Measurements from ENCODE around the gene DNER.

Gene DNER

GRCh38 chr2:229489016-229489415 lies 225.3 kb downstream of the DNER start:
- peak; percentile 75 for DNase-seq (ENCODE audit: low spot score)

- DNase-seq (ENCODE audit: low spot score) = no peak
Observed at GRCh38 chr2:229488232-229488631, 226.1 kb downstream of the DNER start.

- no peak for DNase-seq (ENCODE audit: low spot score)
Observed at GRCh38 chr2:229486673-229487072, 227.7 kb downstream of the DNER start.

- no peak for DNase-seq (ENCODE audit: low spot score)
Observed at GRCh38 chr2:229485857-229486256, 228.5 kb downstream of the DNER start.

GRCh38 chr2:229477269-229477755 lies 237.0 kb downstream of the DNER start:
- DNase-seq (ENCODE audit: low spot score) = no peak

GRCh38 chr2:229475778-229476177 lies 238.6 kb downstream of the DNER start:
- no peak for DNase-seq (ENCODE audit: low spot score)

- DNase-seq (ENCODE audit: low spot score) = no peak
Observed at GRCh38 chr2:229474125-229474524, 240.2 kb downstream of the DNER start.

- no peak for DNase-seq (ENCODE audit: low spot score)
Observed at GRCh38 chr2:229470781-229471180, 243.6 kb downstream of the DNER start.

- DNase-seq (ENCODE audit: low spot score) = no peak
Observed at GRCh38 chr2:229467783-229468182, 246.6 kb downstream of the DNER start.

GRCh38 chr2:229463841-229464346 lies 250.5 kb downstream of the DNER start:
- DNase-seq (ENCODE audit: low spot score) = no peak

GRCh38 chr2:229462112-229462511 lies 252.2 kb downstream of the DNER start:
- no peak for DNase-seq (ENCODE audit: low spot score)

- no peak for DNase-seq (ENCODE audit: low spot score)
Observed at GRCh38 chr2:229456091-229456490, 258.3 kb downstream of the DNER start.

GRCh38 chr2:229454934-229455631 lies 259.3 kb downstream of the DNER start:
- DNase-seq (ENCODE audit: low spot score) = no peak

- no peak for DNase-seq (ENCODE audit: low spot score)
Observed at GRCh38 chr2:229453230-229453629, 261.1 kb downstream of the DNER start.

- no peak for DNase-seq (ENCODE audit: low spot score)
Observed at GRCh38 chr2:229451852-229452251, 262.5 kb downstream of the DNER start.

GRCh38 chr2:229447227-229447626 lies 267.1 kb downstream of the DNER start:
- no peak for DNase-seq (ENCODE audit: low spot score)

- DNase-seq (ENCODE audit: low spot score) = peak; percentile 68
Observed at GRCh38 chr2:229446350-229446749, 268.0 kb downstream of the DNER start.

- peak; percentile 75 for DNase-seq (ENCODE audit: low spot score)
Observed at GRCh38 chr2:229445501-229446211, 268.7 kb downstream of the DNER start.

GRCh38 chr2:229445019-229445418 lies 269.3 kb downstream of the DNER start:
- peak; percentile 87 for DNase-seq (ENCODE audit: low spot score)

GRCh38 chr2:229443546-229444268 lies 270.6 kb downstream of the DNER start:
- peak; percentile 46 for DNase-seq (ENCODE audit: low spot score)

GRCh38 chr2:229443141-229443540 lies 271.2 kb downstream of the DNER start:
- no peak for DNase-seq (ENCODE audit: low spot score)

- no peak for DNase-seq (ENCODE audit: low spot score)
Observed at GRCh38 chr2:229438430-229439159, 275.8 kb downstream of the DNER start.

Data from globus pallidus (tissue), 1 donor.